Camera-type eye (tissue), 1 donor: ENCODE data around the gene TKT. TPM values are rescaled to one million over a fixed set of nuclear protein-coding genes. Genes with fewer than 3 reads are reported as not detected.

Experiments used
- total RNA-seq: library from RNA; depleted of rRNA; stranded (reverse); fragments of >200 nt; gene quantifications from one replicate; pipeline ENCODE4 v1.2.3, GENCODE V29; 2014

Gene TKT, protein sequence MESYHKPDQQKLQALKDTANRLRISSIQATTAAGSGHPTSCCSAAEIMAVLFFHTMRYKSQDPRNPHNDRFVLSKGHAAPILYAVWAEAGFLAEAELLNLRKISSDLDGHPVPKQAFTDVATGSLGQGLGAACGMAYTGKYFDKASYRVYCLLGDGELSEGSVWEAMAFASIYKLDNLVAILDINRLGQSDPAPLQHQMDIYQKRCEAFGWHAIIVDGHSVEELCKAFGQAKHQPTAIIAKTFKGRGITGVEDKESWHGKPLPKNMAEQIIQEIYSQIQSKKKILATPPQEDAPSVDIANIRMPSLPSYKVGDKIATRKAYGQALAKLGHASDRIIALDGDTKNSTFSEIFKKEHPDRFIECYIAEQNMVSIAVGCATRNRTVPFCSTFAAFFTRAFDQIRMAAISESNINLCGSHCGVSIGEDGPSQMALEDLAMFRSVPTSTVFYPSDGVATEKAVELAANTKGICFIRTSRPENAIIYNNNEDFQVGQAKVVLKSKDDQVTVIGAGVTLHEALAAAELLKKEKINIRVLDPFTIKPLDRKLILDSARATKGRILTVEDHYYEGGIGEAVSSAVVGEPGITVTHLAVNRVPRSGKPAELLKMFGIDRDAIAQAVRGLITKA
- total RNA-seq = 128 TPM

DNA sequence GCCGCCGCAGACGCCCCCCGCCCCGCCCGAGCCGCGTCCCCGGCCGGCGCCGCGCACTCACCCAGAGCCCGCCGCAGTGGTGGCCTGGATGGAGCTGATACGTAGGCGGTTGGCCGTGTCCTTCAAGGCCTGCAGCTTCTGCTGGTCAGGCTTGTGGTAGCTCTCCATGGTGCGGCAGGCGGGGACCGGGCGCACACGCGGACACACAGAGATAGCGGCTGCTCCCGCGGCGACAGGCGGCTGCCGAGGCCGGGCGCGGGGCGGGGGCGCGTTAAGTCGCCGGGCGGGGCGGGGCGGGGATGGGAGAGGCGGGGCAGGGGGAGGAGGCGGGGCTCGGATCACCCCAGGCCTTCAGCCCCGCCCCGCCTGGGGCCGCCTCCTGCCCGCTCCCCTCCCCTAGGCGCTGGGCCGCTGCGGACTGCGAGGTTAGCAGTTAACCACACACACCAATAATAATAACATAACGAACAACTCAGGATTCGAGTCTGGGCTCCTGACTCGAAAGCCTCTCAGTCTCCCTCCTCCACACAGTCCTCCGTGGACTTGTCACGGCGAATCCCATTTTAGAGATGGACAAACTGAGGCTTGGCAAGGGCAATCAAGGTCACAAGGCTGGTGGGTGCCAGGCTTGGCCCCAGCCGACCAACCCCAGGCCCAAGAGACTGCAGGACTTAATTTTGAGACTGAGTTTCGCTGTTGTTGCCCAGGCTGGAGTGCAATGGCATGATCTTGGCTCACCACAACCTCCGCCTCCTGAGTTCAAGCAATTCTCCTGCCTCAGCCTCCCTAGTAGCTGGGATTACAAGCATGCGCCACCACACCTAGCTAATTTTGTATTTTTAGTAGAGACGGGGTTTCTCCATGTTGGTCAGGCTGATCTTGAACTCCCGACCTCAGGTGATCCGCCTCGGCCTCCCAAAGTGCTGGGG lies at the start of gene TKT:
Gene TKT (minus strand): TSS at position 248 of the 929 bp plus-strand sequence. CDS start 80 bp downstream, at position 168.

Other genes starting within 250 kb of the TKT start
- 25.1 TPM for gene SFMBT1, start 209.9 kb downstream of the TKT start, total RNA-seq
- gene RFT1, start 125.6 kb downstream of the TKT start, total RNA-seq = 16.8 TPM
- gene PRKCD, start 94.8 kb downstream of the TKT start, total RNA-seq = 5.9 TPM
- 31.5 TPM for gene DCP1A, start 91.5 kb upstream of the TKT start, total RNA-seq
- gene CACNA1D, start 238.6 kb upstream of the TKT start, total RNA-seq = 25.9 TPM